ENCODE data around the gene CACNA1H. TPM values are rescaled to one million over a fixed set of nuclear protein-coding genes. Genes with fewer than 3 reads are reported as not detected.
"Not testable (repeated sequence)": the region's sequence is repeated elsewhere in the genome, so short reads cannot be mapped to it uniquely, and the experiment has no call there.

CACNA1H gene
- total and polyA plus RNA-seq, 2 experiments from 2014 or later = 0.11 TPM; not detected in 1

DNA sequence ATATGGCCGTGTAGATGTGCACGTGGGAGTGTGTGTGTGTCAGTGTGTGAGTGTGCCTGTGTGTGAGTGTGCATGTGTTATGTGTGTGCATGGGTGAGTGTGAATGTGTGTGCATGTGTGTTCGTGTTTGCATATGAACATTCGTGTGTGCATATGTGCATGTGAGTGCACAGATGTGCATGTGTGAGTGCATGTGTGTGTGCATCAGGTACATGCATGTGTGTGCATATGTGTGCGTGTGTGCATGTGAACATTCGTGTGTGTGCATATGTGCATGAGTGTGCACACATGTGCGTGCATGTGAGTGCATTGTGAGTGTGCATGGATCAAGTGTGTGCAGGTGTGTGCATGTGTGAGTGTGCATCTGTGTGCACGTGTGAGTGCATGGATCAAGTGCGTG, 85.1 kb downstream of the CACNA1H start:
- no peaks in the 10 kb centered on the region for H4K20me1 ChIP-seq (ENCODE audit: insufficient read depth)
- DNase-seq = no peak
- no peaks in the 10 kb centered on the region for H3K4me1 ChIP-seq (ENCODE audit: insufficient read depth)
- no peaks in the 10 kb centered on the region for H3F3A ChIP-seq (ENCODE audit: insufficient read depth)
- no peaks in the 10 kb centered on the region for H3K79me2 ChIP-seq (ENCODE audit: insufficient read depth)
- 53 to 54% methylated on average over 9 of the region's 9 CpGs for WGBS, 2 experiments (ENCODE audit: low coverage in 1 of 2, low lambda C conversion rate in 2 of 2, missing lambda C conversion rate in 2 of 2)
- H2AFZ ChIP-seq = no peak overlapping the region
- no peaks in the 10 kb centered on the region for H3K27me3 ChIP-seq (replicated peaks; ENCODE audit: insufficient read depth)
- no peak overlapping the region for H3K9ac ChIP-seq
- in situ Hi-C loops (cut with MboI) = no loop called here
- no peaks in the 10 kb centered on the region for H3K9me3 ChIP-seq (ENCODE audit: low read depth)
- no peak for TF ChIP-seq EZH2 (IDR thresholded peaks at IDR 0.05; ENCODE audit: insufficient read depth, poor library complexity, severe bottlenecking)
- TF ChIP-seq EZH2phosphoT487 (IDR thresholded peaks at IDR 0.05; ENCODE audit: insufficient read depth, low read depth) = no peak
- no peaks in the 10 kb centered on the region for H3K36me3 ChIP-seq (ENCODE audit: low read depth)
- no peak overlapping the region for H3K27ac ChIP-seq
- H3K9me2 ChIP-seq (ENCODE audit: insufficient read depth) = no peaks in the 10 kb centered on the region
- H3K4me2 ChIP-seq (ENCODE audit: unreplicated experiment) = no peak overlapping the region
- H3K4me3 ChIP-seq = no peak overlapping the region

DNA sequence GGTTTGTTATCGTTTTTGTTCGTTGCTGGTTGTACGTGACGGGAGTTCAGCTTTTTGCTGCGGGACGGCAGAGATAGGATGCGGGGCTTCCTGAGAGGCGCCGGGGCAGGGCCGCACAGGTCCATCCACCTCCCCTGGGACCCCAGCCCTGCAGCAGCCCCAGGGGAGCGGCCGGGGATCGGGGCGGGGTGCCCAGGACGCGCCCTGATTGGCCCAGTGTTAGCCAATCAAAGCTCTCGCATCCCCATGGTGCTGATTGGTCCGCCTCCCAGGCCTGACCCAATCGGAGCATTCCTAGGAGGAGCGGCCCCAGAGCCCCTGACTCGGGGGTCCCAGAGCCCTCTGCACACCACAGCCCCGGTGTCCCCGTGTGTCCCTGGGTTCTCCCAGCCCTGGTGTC, 86.0 kb downstream of the CACNA1H start:
- 66 to 74% methylated on average over 9 to 10 of the region's 23 CpGs for WGBS, 2 experiments (ENCODE audit: low coverage in 1 of 2, low lambda C conversion rate in 2 of 2, missing lambda C conversion rate in 2 of 2)
- H3K9me3 ChIP-seq (ENCODE audit: low read depth); H3K36me3 ChIP-seq (ENCODE audit: low read depth); H4K20me1 ChIP-seq (ENCODE audit: insufficient read depth); H3F3A ChIP-seq (ENCODE audit: insufficient read depth); in situ Hi-C loops (cut with MboI); H3K9me2 ChIP-seq (ENCODE audit: insufficient read depth); H3K4me2 ChIP-seq (ENCODE audit: unreplicated experiment); H3K27me3 ChIP-seq (replicated peaks; ENCODE audit: insufficient read depth); H3K27ac ChIP-seq; H3K4me1 ChIP-seq (ENCODE audit: insufficient read depth); H2AFZ ChIP-seq; H3K79me2 ChIP-seq (ENCODE audit: insufficient read depth); H3K4me3 ChIP-seq; DNase-seq; H3K9ac ChIP-seq: not testable (repeated sequence)

DNA sequence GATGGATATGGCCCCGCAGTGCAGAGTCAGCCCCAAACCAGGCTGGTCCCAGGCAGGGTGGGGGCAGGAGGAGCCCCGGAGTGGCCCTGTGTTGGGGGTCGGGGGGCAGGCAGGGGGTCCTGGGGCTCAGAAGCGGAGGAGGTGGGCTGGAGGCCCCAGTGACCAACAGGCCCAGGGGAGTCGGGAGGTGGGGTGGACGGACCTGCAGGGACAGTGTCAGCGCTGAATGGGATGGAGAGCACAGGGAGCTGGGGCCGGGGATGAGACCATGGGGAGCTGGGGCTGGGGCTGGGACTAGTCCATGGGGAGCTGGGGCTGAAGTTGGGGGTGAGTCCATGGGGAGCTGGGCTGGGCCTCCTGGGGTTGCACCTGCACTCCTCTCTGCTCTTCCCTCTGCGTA, 86.7 kb downstream of the CACNA1H start:
- H3K4me1 ChIP-seq (ENCODE audit: insufficient read depth); H3K27me3 ChIP-seq (replicated peaks; ENCODE audit: insufficient read depth); H3K4me3 ChIP-seq; H3K9me3 ChIP-seq (ENCODE audit: low read depth); H3K9ac ChIP-seq; H3K79me2 ChIP-seq (ENCODE audit: insufficient read depth); H4K20me1 ChIP-seq (ENCODE audit: insufficient read depth); H3K36me3 ChIP-seq (ENCODE audit: low read depth); DNase-seq; in situ Hi-C loops (cut with MboI); H3K4me2 ChIP-seq (ENCODE audit: unreplicated experiment); H3F3A ChIP-seq (ENCODE audit: insufficient read depth); H3K9me2 ChIP-seq (ENCODE audit: insufficient read depth); H3K27ac ChIP-seq; H2AFZ ChIP-seq: not testable (repeated sequence)
- WGBS, 2 experiments (ENCODE audit: low coverage in 1 of 2, low lambda C conversion rate in 2 of 2, missing lambda C conversion rate in 2 of 2) = 74 to 75% methylated on average over 3 to 8 of the region's 9 CpGs

DNA sequence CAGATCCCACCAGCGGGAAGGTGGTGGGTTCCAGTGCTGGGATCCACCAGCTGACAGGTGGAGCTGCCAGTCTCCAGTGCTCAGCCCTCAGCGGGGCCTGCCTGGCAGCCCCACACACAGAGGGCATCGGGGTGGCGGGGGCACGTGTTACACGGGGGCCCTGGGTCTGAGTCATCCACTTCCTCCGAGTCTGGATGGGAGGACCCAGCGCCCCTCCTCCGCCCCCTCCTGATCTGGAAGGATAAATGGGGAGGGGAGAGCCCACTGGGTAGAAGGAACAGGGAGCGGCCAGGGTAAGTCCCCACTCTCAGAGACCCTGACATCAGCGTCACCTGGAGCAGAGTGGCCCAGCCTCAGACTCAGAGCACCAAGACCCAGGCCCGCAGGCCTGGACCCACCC, 87.5 kb downstream of the CACNA1H start, which contains the start of gene TPSAB1:
TPSAB1 (plus strand) TSS at position 270 of the 400 bp plus-strand sequence. CDS start 234 bp downstream, outside the sequence.
- H3K9me2 ChIP-seq (ENCODE audit: insufficient read depth); H3K79me2 ChIP-seq (ENCODE audit: insufficient read depth); H3K4me1 ChIP-seq (ENCODE audit: insufficient read depth); H3K27ac ChIP-seq; DNase-seq; H3K27me3 ChIP-seq (replicated peaks; ENCODE audit: insufficient read depth); H3K36me3 ChIP-seq (ENCODE audit: low read depth); H4K20me1 ChIP-seq (ENCODE audit: insufficient read depth); H3K4me2 ChIP-seq (ENCODE audit: unreplicated experiment); in situ Hi-C loops (cut with MboI); H3K4me3 ChIP-seq; H3F3A ChIP-seq (ENCODE audit: insufficient read depth); H2AFZ ChIP-seq; H3K9ac ChIP-seq; H3K9me3 ChIP-seq (ENCODE audit: low read depth): not testable (repeated sequence)
- 15 to 30% methylated on average over 2 to 5 of the region's 12 CpGs for WGBS, 2 experiments (ENCODE audit: low coverage in 1 of 2, low lambda C conversion rate in 2 of 2, missing lambda C conversion rate in 2 of 2)

DNA sequence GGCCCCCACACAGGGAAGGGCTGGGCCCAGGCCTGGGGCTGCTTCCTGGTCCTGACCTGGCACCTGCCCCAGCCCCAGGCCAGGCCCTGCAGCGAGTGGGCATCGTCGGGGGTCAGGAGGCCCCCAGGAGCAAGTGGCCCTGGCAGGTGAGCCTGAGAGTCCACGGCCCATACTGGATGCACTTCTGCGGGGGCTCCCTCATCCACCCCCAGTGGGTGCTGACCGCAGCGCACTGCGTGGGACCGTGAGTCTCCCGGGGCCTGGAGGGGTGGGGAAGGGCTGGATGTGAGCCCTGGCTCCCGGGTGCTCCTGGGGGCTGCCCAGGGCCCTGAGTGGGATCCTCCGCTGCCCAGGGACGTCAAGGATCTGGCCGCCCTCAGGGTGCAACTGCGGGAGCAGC, 88.2 kb downstream of the CACNA1H start:
- 87 to 100% methylated on average over 1 to 3 of the region's 15 CpGs for WGBS, 2 experiments (ENCODE audit: low coverage in 1 of 2, low lambda C conversion rate in 2 of 2, missing lambda C conversion rate in 2 of 2)
- DNase-seq; H3K9me3 ChIP-seq (ENCODE audit: low read depth); H4K20me1 ChIP-seq (ENCODE audit: insufficient read depth); H3K4me3 ChIP-seq; H3K36me3 ChIP-seq (ENCODE audit: low read depth); H3K27ac ChIP-seq; H3K79me2 ChIP-seq (ENCODE audit: insufficient read depth); H3K27me3 ChIP-seq (replicated peaks; ENCODE audit: insufficient read depth); H3K9me2 ChIP-seq (ENCODE audit: insufficient read depth); H3K4me2 ChIP-seq (ENCODE audit: unreplicated experiment); H3K9ac ChIP-seq; H3K4me1 ChIP-seq (ENCODE audit: insufficient read depth); in situ Hi-C loops (cut with MboI); H3F3A ChIP-seq (ENCODE audit: insufficient read depth); H2AFZ ChIP-seq: not testable (repeated sequence)

DNA sequence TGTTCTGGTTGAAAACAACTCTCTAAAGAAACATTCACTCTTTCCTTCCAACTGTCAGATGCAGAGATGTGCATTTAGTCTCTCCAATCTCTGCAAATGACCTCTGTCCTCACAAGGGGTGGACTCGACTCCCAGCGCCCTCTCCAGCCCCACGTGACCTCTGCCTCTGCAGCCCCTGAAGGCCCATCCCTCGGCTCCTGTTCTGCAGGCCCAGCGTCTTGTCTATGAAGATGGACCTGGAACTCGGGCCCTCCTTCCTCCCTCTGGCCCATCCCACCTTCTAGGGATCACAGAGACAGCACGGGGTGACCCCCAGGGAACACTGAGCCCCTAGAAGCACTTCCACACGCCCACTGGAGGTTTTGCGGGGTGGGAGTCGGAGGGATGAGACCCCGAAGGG, 90.5 kb downstream of the CACNA1H start:
- DNase-seq; H4K20me1 ChIP-seq (ENCODE audit: insufficient read depth); H3K4me1 ChIP-seq (ENCODE audit: insufficient read depth); H3F3A ChIP-seq (ENCODE audit: insufficient read depth); H2AFZ ChIP-seq; H3K4me3 ChIP-seq; in situ Hi-C loops (cut with MboI); H3K79me2 ChIP-seq (ENCODE audit: insufficient read depth); H3K9me2 ChIP-seq (ENCODE audit: insufficient read depth); H3K27me3 ChIP-seq (replicated peaks; ENCODE audit: insufficient read depth); H3K27ac ChIP-seq; H3K4me2 ChIP-seq (ENCODE audit: unreplicated experiment); H3K9me3 ChIP-seq (ENCODE audit: low read depth); H3K9ac ChIP-seq; H3K36me3 ChIP-seq (ENCODE audit: low read depth): not testable (repeated sequence)
- WGBS, 2 experiments (ENCODE audit: low coverage in 1 of 2, low lambda C conversion rate in 2 of 2, missing lambda C conversion rate in 2 of 2) = 31 to 32% methylated on average over 7 to 8 of the region's 11 CpGs

DNA sequence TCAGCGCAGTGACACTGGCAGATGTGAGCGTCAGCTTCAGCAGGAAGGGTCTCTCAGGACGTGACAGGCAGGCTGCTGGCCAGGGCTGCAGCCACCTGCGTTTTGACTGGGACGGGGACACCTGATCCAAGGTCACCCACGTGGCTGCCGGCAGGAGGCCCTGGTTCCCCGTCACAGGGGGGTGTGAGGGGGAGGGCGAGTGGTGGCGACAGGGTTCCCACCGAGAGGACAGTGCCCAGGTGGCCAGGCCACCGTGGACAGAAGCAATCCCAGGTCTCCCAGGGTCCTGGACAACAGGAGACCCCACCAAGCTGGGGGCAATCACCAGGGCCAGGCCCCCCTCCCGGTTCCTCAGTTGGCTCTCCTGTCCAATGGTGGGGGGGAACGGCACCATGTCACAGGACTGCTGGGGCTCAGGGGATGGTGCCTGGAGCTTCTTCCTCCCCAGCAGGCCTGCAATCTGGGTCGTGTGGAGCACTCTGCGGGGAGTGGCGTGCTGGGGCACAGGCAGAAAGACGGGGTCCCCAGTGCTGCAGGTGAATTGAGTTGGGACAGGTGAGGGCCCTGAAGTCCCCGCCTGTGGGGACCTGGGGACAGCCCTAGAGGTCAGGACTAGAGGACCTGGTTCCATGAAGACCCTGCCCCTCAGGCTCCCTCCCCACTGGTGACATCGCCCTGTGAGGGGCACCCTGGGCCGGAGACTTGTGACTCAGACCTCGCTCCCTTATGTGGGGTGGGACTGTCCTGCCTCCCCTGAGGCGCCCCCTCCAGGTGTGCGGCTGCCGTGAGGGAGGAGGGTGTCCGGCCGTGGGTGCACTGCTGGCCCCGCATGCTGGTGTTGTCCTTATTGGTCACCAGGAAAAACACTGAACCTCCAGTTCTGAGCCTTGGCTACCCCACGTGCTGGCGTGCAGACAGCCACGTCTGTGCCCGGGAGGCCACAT, 91.3 kb downstream of the CACNA1H start:
- H3K79me2 ChIP-seq (ENCODE audit: insufficient read depth); DNase-seq; H3K4me2 ChIP-seq (ENCODE audit: unreplicated experiment); H3K27ac ChIP-seq; H3F3A ChIP-seq (ENCODE audit: insufficient read depth); H3K9ac ChIP-seq; H2AFZ ChIP-seq; in situ Hi-C loops (cut with MboI); H4K20me1 ChIP-seq (ENCODE audit: insufficient read depth); H3K9me3 ChIP-seq (ENCODE audit: low read depth); H3K27me3 ChIP-seq (replicated peaks; ENCODE audit: insufficient read depth); H3K4me3 ChIP-seq; H3K4me1 ChIP-seq (ENCODE audit: insufficient read depth); H3K36me3 ChIP-seq (ENCODE audit: low read depth); H3K9me2 ChIP-seq (ENCODE audit: insufficient read depth): not testable (repeated sequence)
- 51 to 54% methylated on average over 22 to 23 of the region's 32 CpGs for WGBS, 2 experiments (ENCODE audit: low coverage in 1 of 2, low lambda C conversion rate in 2 of 2, missing lambda C conversion rate in 2 of 2)

Measured in GM23248 (cell line).